Astrocyte of the spinal cord (primary cell): ENCODE results near the gene CGNL1.

Experiments used
- DNase-seq: peaks from one replicate; pipeline ENCODE4 v3.0.0; 2011; ENCODE audit warnings: low read depth, low spot score
- H3K4me3 ChIP-seq: 2 replicates; pipeline ENCODE4 v1.5.1; 2011; ENCODE audit warnings: low read depth, mild to moderate bottlenecking, low read length, moderate library complexity
- CTCF ChIP-seq: IDR thresholded peaks from 2 replicates; pipeline ENCODE4 v1.5.1; 2012; ENCODE audit warnings: low read depth, mild to moderate bottlenecking, low read length, inconsistent platforms
- in situ Hi-C: cut with HindIII; loops from 2 replicates; pipeline ENCODE4 v1.10.0; 2017; ENCODE audit warnings: low sequenced_read_pairs

Gene CGNL1

GRCh38 chr15:57451555-57451954 is 75.2 kb downstream of the CGNL1 start:
- no peak for TF ChIP-seq CTCF
- in situ Hi-C loops: no loop called here

GRCh38 chr15:57452090-57452754 is 75.9 kb downstream of the CGNL1 start:
- in situ Hi-C loops: no loop called here
- no peak for TF ChIP-seq CTCF
- no peak for DNase-seq
- no peak overlapping the region for H3K4me3 ChIP-seq

More at GRCh38 chr15:57451555-57451954, 75.2 kb downstream of the CGNL1 start:
- no peak for DNase-seq
- H3K4me3 ChIP-seq: no peak overlapping the region

GRCh38 chr15:57455929-57456328 is 79.6 kb downstream of the CGNL1 start:
- no peak for DNase-seq
- H3K4me3 ChIP-seq: no peak overlapping the region
- TF ChIP-seq CTCF: no peak
- in situ Hi-C loops: no loop called here

GRCh38 chr15:57456559-57456958 is 80.3 kb downstream of the CGNL1 start:
- in situ Hi-C loops: no loop called here
- no peak for DNase-seq
- H3K4me3 ChIP-seq: no peak overlapping the region
- TF ChIP-seq CTCF: no peak

- in situ Hi-C loops: no loop called here
- TF ChIP-seq CTCF: no peak
- no peak overlapping the region for H3K4me3 ChIP-seq
- peak; percentile 49 for DNase-seq
Observed at GRCh38 chr15:57457726-57458125, 81.4 kb downstream of the CGNL1 start.

GRCh38 chr15:57458356-57458781 is 82.1 kb downstream of the CGNL1 start:
- in situ Hi-C loops: no loop called here
- H3K4me3 ChIP-seq: no peak overlapping the region
- no peak for DNase-seq
- no peak for TF ChIP-seq CTCF
